Choroid plexus epithelial cell (primary cell): ENCODE data around the gene MMGT1.
"Not testable (repeated sequence)": the region's sequence is repeated elsewhere in the genome, so short reads cannot be mapped to it uniquely, and the experiment has no call there.

ENCODE experiments used
- DNase-seq: peaks from one replicate; pipeline ENCODE4 v3.0.0-alpha.2; 2010; ENCODE audit warnings: low read depth
- H3K4me3 ChIP-seq: 2 replicates; pipeline ENCODE4 v1.5.1; 2011; ENCODE audit warnings: low read depth, mild to moderate bottlenecking, control low read depth, low read length, moderate library complexity
- TF ChIP-seq, protein P1 (sequence below): conservative IDR thresholded peaks from 2 replicates; pipeline ENCODE4 v1.5.1; 2011; ENCODE audit warnings: low read depth, mild to moderate bottlenecking, control low read depth, inconsistent platforms, low read length, moderate library complexity

Gene MMGT1

DNA sequence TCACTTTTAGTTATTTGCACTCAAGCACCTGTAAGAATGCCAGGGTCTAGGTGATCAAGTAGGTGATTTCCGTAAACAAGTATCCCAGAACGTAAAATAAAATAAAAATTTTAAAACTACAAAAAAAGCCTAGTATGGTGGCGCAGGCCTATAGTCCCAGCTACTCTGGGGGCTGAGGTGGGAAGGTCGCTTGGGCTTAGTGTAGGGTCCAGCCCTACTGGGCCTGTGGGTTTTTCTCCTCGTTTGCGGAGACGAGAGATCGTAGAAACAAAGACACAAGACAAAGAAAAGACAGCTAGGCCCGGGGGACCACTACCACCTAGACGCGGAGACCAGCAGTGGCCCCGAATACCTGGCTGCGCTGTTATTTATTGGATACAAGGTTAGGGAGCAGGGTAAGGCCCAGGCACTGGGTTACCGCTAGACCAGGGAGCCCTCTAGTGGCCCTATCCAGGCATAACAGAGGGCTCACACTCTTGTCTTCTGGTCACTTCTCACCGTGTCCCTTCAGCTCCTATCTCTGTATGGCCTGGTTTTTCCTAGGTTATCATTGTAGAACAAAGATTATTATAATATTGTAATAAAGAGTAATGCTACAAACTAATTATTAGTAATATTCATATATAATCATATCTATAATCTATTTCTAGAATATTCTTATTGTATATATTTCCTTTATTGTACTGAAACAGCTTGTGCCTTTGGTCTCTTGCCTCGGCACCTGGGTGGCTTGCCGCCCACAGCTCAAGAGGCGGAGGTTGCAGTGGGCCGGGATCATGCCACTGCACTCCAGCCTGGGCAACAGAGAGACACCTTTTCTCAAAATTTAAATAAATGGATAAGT lies 41.9 kb downstream of the MMGT1 start:
- DNase-seq: peak; percentile 45
- TF ChIP-seq, protein P1, sequence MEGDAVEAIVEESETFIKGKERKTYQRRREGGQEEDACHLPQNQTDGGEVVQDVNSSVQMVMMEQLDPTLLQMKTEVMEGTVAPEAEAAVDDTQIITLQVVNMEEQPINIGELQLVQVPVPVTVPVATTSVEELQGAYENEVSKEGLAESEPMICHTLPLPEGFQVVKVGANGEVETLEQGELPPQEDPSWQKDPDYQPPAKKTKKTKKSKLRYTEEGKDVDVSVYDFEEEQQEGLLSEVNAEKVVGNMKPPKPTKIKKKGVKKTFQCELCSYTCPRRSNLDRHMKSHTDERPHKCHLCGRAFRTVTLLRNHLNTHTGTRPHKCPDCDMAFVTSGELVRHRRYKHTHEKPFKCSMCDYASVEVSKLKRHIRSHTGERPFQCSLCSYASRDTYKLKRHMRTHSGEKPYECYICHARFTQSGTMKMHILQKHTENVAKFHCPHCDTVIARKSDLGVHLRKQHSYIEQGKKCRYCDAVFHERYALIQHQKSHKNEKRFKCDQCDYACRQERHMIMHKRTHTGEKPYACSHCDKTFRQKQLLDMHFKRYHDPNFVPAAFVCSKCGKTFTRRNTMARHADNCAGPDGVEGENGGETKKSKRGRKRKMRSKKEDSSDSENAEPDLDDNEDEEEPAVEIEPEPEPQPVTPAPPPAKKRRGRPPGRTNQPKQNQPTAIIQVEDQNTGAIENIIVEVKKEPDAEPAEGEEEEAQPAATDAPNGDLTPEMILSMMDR: peak; percentile 70

DNA sequence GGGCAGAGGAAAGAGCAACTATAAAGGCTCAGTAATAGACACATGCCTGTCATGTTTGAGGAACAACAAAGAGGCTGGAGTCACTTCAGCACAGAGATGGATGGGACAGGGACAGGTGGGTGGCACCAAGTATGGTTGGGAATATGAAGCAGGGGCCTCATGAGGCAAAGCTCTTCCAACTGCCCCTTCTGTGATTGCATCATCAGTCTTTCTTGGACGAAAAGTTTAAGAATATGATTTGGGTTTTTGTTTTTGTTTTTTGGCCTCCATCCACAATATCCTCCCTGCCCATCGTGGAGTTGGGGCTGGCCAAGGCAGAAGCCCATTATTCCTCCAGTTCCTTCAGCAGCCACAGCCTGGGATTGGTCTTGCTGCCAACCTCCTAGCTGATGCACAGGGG lies 45.9 kb downstream of the MMGT1 start:
- no peak for DNase-seq
- TF ChIP-seq, protein P1: no peak
- no peak overlapping the region for H3K4me3 ChIP-seq

More for the DNA sequence above, 41.9 kb downstream of the MMGT1 start:
- H3K4me3 ChIP-seq: no peak overlapping the region

DNA sequence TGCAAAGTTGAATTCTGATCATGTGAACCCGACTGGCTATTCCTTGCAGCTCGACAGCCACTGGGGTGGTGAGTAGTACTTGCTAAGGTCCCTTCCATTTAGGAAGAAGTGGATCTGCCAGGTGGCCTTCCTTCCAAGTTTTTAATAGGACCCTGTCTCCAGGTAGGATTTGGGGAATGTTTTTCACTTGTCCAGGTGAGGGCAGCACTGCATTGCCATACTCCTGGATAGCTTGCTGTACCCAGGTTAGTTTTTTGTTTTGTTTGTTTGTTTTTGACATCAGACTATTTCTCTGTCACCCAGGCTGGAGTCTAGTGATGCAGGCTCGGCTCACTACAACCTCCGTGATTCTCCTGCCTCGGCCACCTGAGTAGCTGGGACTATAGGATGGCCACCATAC lies 50.4 kb downstream of the MMGT1 start:
- TF ChIP-seq, protein P1: peak; percentile 37
- no peak overlapping the region for H3K4me3 ChIP-seq
- DNase-seq: peak; percentile 2

DNA sequence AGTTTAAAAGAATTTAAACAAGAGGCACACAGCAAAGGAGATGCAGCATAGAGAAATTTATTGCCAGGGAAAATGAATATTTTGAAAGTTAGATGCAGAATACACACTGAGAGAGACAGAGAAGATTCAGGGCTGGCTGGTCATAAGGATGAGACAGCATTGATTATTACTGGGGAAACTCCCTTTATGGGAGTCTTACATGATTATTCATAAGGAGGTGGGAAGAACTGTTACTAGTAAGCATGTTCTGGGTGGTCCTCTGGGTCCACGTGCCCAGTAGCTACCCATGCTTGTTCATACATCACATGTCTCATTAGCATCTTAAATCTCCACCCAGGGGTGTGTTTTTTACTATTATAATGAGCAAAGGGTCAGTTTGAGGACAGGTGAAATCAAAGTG lies 53.3 kb downstream of the MMGT1 start:
- DNase-seq: not testable (repeated sequence)

DNA sequence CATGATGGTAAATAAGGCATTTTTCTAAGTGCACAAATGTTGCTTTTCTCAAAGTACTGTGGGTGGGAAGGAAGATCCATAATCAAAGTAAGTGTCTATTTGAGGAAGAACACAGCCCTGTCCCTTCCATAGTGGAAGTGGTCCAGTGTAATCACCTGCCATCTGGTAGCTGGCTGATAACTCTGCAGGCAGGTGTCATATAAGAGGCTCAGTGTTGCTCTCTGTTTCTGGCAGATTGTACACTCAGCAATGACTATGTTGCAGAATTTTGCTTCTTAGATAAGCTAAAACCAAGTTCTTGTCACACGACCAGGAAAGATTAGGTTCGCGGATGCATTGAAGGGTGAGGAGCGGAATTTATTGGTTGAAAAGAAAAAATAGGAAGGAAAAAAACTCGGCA lies 59.4 kb downstream of the MMGT1 start:
- no peak for DNase-seq
- TF ChIP-seq, protein P1: no peak
- H3K4me3 ChIP-seq: no peak overlapping the region

More for the DNA sequence above, 53.3 kb downstream of the MMGT1 start:
- H3K4me3 ChIP-seq: not testable (repeated sequence)
